Measurements from ENCODE around the gene ARL15. TPM values are rescaled to one million over a fixed set of nuclear protein-coding genes. Genes with fewer than 3 reads are reported as not detected.

ARL15 gene
- total RNA-seq, 1 donor from 2014 or later = 28.9 TPM

DNA sequence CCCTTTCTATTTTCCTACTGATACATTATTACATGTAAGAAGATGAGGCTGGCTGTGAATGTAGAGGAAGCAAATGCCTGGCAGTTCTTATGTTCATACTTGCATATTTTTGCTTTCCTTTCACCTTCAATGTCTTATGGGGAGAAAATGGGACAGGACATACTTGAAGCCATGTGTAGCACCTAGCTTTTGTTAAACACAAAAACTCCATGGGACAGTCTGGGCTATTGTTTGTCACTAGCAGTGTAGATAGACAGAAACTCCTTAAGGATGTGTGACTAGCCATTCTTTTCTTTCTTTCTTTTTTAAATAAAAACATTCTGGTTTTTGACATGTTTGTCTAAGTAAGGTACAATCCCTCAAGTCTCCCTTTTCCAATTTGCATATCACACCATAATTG lies 122.7 kb downstream of the ARL15 start:
- DNase-seq (ENCODE audit: low spot score, unreplicated experiment) = no peak
- no peaks in the 10 kb centered on the region for H3K9me3 Mint-ChIP-seq (ENCODE audit: low read depth)
- H3K4me3 Mint-ChIP-seq (ENCODE audit: low read depth) = no peak overlapping the region
- TF ChIP-seq, protein P1, sequence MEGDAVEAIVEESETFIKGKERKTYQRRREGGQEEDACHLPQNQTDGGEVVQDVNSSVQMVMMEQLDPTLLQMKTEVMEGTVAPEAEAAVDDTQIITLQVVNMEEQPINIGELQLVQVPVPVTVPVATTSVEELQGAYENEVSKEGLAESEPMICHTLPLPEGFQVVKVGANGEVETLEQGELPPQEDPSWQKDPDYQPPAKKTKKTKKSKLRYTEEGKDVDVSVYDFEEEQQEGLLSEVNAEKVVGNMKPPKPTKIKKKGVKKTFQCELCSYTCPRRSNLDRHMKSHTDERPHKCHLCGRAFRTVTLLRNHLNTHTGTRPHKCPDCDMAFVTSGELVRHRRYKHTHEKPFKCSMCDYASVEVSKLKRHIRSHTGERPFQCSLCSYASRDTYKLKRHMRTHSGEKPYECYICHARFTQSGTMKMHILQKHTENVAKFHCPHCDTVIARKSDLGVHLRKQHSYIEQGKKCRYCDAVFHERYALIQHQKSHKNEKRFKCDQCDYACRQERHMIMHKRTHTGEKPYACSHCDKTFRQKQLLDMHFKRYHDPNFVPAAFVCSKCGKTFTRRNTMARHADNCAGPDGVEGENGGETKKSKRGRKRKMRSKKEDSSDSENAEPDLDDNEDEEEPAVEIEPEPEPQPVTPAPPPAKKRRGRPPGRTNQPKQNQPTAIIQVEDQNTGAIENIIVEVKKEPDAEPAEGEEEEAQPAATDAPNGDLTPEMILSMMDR (IDR thresholded peaks at IDR 0.05; ENCODE audit: unreplicated experiment) = no peak
- H3K4me1 Mint-ChIP-seq (ENCODE audit: low read depth) = peaks cover 7% of the 10 kb centered on the region
- H3K36me3 Mint-ChIP-seq (ENCODE audit: insufficient read depth) = no peaks in the 10 kb centered on the region
- H3K27ac Mint-ChIP-seq = no peak overlapping the region
- H3K27me3 Mint-ChIP-seq = no peaks in the 10 kb centered on the region

DNA sequence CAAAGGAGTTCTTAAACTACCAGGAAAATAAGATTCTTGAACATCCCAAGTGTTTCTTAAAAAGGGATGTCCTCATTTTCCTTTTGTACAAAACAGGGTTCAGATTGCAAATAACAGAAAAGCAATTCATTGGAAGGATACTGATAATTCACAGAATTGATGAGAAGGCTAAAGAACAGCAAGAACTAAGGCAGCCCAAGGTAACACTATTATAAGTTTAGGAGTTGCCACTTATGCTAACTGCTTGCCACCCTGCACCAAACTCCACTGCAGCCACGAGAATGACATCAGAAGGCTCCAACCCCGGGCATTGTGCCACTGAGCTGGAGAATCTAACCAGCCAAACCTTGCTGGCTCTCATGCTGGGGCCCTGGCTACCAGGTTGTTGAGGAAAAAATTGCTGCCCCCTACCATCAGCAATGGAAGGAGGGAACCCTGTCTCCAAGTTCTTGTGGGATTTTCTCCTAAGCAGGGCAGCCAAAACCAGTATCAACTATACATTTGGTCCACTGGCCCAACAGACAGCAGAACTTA lies 123.4 kb downstream of the ARL15 start:
- Mint-ChIP-seq H3K27ac (no peak overlapping the region), H3K27me3 (no peaks in the 10 kb centered on the region), H3K4me3 (ENCODE audit: low read depth) (no peak overlapping the region), H3K4me1 (ENCODE audit: low read depth) (peaks cover 7% of the 10 kb centered on the region), H3K9me3 (ENCODE audit: low read depth) (no peaks in the 10 kb centered on the region), H3K36me3 (ENCODE audit: insufficient read depth) (no peaks in the 10 kb centered on the region)
- DNase-seq (ENCODE audit: low spot score, unreplicated experiment) = no peak
- TF ChIP-seq, protein P1 (IDR thresholded peaks at IDR 0.05; ENCODE audit: unreplicated experiment) = no peak

DNA sequence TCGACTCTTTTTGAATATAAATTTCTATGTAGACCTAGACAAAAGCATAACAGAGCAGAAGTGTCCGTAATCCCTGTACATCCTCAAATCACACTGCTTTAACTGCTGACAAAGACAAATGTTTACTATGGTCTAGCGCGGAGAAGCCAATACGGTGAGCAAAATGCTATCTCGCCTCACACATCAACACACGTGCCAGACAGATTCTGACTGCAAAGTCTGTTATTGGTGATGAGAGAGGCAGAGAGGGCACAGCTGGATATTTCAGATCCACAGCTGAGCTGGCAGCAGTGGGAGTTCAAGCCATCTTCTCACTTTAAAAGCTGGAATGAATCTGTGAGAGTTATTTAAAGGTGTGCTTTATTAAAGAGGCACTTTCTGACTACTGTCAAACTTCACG lies 124.3 kb downstream of the ARL15 start:
- H3K4me3 Mint-ChIP-seq (ENCODE audit: low read depth) = no peak overlapping the region
- DNase-seq (ENCODE audit: low spot score, unreplicated experiment) = no peak
- H3K36me3 Mint-ChIP-seq (ENCODE audit: insufficient read depth) = no peaks in the 10 kb centered on the region
- peaks cover 7% of the 10 kb centered on the region for H3K4me1 Mint-ChIP-seq (ENCODE audit: low read depth)
- H3K27ac Mint-ChIP-seq = no peak overlapping the region
- H3K9me3 Mint-ChIP-seq (ENCODE audit: low read depth) = no peaks in the 10 kb centered on the region
- H3K27me3 Mint-ChIP-seq = no peaks in the 10 kb centered on the region
- TF ChIP-seq, protein P1 (IDR thresholded peaks at IDR 0.05; ENCODE audit: unreplicated experiment) = no peak

DNA sequence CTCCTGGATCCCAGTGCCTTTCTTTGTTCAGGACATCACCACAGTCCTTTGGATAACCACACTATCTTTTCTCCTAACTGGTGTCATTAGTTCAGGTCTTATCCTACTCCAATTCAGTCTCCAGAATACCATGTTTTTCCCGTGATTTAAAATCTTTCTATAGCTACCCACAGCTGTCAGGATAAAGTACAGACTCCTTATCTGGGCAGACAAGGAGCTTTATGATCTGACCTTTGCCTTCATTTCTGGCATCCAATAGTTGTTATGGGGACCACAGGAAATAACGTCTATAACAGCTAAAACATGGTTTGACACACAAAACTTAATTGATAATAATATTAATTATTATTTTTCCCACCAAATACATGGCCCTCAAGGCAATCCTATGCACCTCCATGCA lies 125.6 kb downstream of the ARL15 start:
- TF ChIP-seq, protein P1 (IDR thresholded peaks at IDR 0.05; ENCODE audit: unreplicated experiment) = no peak
- H3K4me1 Mint-ChIP-seq (ENCODE audit: low read depth) = peaks cover 7% of the 10 kb centered on the region
- H3K27ac Mint-ChIP-seq = no peak overlapping the region
- no peaks in the 10 kb centered on the region for H3K9me3 Mint-ChIP-seq (ENCODE audit: low read depth)
- H3K27me3 Mint-ChIP-seq = no peaks in the 10 kb centered on the region
- no peaks in the 10 kb centered on the region for H3K36me3 Mint-ChIP-seq (ENCODE audit: insufficient read depth)
- DNase-seq (ENCODE audit: low spot score, unreplicated experiment) = no peak
- no peak overlapping the region for H3K4me3 Mint-ChIP-seq (ENCODE audit: low read depth)

DNA sequence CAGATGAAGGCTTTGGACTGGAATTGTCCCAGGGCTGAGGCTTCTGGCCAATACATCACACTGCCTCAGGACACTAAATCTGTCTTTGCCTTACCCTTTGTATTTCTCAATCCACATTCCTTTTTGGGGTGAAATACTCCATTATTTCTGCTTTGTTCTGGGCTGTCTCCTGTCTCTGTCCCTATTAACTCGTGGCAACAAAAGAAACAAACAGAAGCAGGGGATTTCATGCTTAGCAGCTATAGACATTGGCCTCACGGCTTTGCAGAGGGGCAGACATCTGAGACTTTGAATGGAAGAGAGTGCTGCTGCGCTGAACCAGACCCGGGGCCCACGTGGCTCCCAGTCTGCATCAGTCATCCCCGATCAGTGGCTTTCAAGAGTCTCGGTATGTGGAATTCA lies 129.7 kb downstream of the ARL15 start:
- Mint-ChIP-seq H3K9me3 (ENCODE audit: low read depth) (no peaks in the 10 kb centered on the region), H3K27me3 (no peaks in the 10 kb centered on the region), H3K4me1 (ENCODE audit: low read depth) (peaks cover 20% of the 10 kb centered on the region), H3K27ac (no peak overlapping the region), H3K4me3 (ENCODE audit: low read depth) (no peak overlapping the region), H3K36me3 (ENCODE audit: insufficient read depth) (no peaks in the 10 kb centered on the region)
- no peak for DNase-seq (ENCODE audit: low spot score, unreplicated experiment)
- TF ChIP-seq, protein P1 (IDR thresholded peaks at IDR 0.05; ENCODE audit: unreplicated experiment) = no peak
